Peyer's patch (tissue), 4 donors: Measurements from ENCODE around the gene FMN1. TPM values are rescaled to one million over a fixed set of nuclear protein-coding genes. Genes with fewer than 3 reads are reported as not detected.

Experiments
- DNase-seq, 3 donors: peaks; one replicate each; pipeline ENCODE4 v3.0.0-alpha.2; 2017 to 2019
- H3K27ac ChIP-seq, 4 donors: fragments of 200-600 bp; sonication (generic); one replicate each; pipeline ENCODE4 v1.5.1; 2016 to 2019
- H3K27me3 ChIP-seq, 2 donors: fragments of 200-600 bp; sonication (generic); one replicate each; pipeline ENCODE4 v1.5.1; 2019
- H3K36me3 ChIP-seq, 3 donors: fragments of 200-600 bp; sonication (generic); one replicate each; pipeline ENCODE4 v1.5.1; 2016 to 2019
- H3K4me1 ChIP-seq, 4 donors: fragments of 200-600 bp; sonication (generic); one replicate each; pipeline ENCODE4 v1.5.1; 2016 to 2019
- H3K4me3 ChIP-seq, 4 donors: fragments of 200-600 bp; sonication (generic); 1 replicate in 3 of 4; 2 replicates in 1 of 4; pipeline ENCODE4 v1.5.1; 2016 to 2019; ENCODE audit warnings: mild to moderate bottlenecking in 1 of 4
- H3K9me3 ChIP-seq, 4 donors: fragments of 200-600 bp; sonication (generic); one replicate each; pipeline ENCODE4 v1.5.1; 2016 to 2019; ENCODE audit warnings: mild to moderate bottlenecking in 1 of 4
- POLR2A ChIP-seq, 2 donors: fragments of 450-650 bp; IDR thresholded peaks; one replicate each; pipeline ENCODE4 v1.5.1; 2017; ENCODE audit warnings: antibody characterized with exemption in 2 of 2, mild to moderate bottlenecking in 2 of 2, moderate library complexity in 2 of 2
- total RNA-seq, 4 donors: library from RNA; depleted of rRNA; stranded (reverse); fragments of >200 nt; gene quantifications; one replicate each; pipeline ENCODE4 v1.1.0, GENCODE V29; 2016
- TF ChIP-seq, protein P1 (sequence below), 6 experiments: fragments of 450-650 bp in 4 of 6; fragments of 200-600 bp in 2 of 6; sonication (generic) in 1 of 6; IDR thresholded peaks; one replicate each; pipeline ENCODE4 v1.5.1; 2017 to 2019; ENCODE audit warnings: antibody characterized with exemption in 6 of 6, mild to moderate bottlenecking in 3 of 6, moderate library complexity in 1 of 6

FMN1 gene
- total RNA-seq, 4 donors from 2014 or later = 15.4 to 57.8 (median 29.1) TPM

GRCh38 chr15:33111041-33111451, 83.5 kb downstream of the FMN1 start:
- no peak for DNase-seq
- Histone ChIP-seq H3K9me3 (no peaks in the 10 kb centered on the region), H3K4me1 (no peaks in the 10 kb centered on the region), H3K27ac (no peak overlapping the region), H3K27me3 (no peaks in the 10 kb centered on the region), H3K36me3 (no peaks in the 10 kb centered on the region), H3K4me3 (no peak overlapping the region)
- TF ChIP-seq POLR2A (IDR thresholded peaks at IDR 0.05) = no peak
- TF ChIP-seq, protein P1, sequence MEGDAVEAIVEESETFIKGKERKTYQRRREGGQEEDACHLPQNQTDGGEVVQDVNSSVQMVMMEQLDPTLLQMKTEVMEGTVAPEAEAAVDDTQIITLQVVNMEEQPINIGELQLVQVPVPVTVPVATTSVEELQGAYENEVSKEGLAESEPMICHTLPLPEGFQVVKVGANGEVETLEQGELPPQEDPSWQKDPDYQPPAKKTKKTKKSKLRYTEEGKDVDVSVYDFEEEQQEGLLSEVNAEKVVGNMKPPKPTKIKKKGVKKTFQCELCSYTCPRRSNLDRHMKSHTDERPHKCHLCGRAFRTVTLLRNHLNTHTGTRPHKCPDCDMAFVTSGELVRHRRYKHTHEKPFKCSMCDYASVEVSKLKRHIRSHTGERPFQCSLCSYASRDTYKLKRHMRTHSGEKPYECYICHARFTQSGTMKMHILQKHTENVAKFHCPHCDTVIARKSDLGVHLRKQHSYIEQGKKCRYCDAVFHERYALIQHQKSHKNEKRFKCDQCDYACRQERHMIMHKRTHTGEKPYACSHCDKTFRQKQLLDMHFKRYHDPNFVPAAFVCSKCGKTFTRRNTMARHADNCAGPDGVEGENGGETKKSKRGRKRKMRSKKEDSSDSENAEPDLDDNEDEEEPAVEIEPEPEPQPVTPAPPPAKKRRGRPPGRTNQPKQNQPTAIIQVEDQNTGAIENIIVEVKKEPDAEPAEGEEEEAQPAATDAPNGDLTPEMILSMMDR (IDR thresholded peaks at IDR 0.05) = no peak

GRCh38 chr15:33109345-33109744, 85.2 kb downstream of the FMN1 start:
- Histone ChIP-seq H3K9me3 (no peaks in the 10 kb centered on the region), H3K27ac (no peak overlapping the region), H3K4me3 (no peak overlapping the region), H3K36me3 (no peaks in the 10 kb centered on the region), H3K4me1 (no peaks in the 10 kb centered on the region), H3K27me3 (no peaks in the 10 kb centered on the region)
- no peak for TF ChIP-seq POLR2A (IDR thresholded peaks at IDR 0.05)
- TF ChIP-seq, protein P1 (IDR thresholded peaks at IDR 0.05) = no peak
- DNase-seq = no peak

DNA sequence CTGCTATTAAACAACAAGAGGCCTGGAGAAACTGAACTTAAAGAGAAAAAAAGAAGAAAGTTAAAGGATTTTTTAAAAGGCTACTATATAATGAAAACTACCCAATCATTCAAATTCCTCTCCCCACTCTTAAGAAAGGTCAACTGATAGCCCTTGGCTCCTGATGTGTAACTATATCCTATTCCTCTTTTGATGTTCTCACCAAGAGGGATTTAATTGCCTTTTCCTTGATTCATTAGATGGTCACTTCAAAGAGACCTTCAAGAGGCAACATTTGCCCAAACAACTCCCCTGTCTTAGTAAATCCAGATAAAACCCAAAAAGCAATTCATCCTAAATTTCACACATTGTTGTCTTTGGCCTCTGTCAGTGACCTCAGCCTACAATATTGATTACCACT, 86.0 kb downstream of the FMN1 start:
- TF ChIP-seq, protein P1 (IDR thresholded peaks at IDR 0.05) = no peak
- TF ChIP-seq POLR2A (IDR thresholded peaks at IDR 0.05) = no peak
- Histone ChIP-seq H3K4me3 (no peak overlapping the region), H3K36me3 (no peaks in the 10 kb centered on the region), H3K27ac (no peak overlapping the region), H3K4me1 (no peaks in the 10 kb centered on the region), H3K27me3 (no peaks in the 10 kb centered on the region), H3K9me3 (no peaks in the 10 kb centered on the region)
- no peak for DNase-seq

DNA sequence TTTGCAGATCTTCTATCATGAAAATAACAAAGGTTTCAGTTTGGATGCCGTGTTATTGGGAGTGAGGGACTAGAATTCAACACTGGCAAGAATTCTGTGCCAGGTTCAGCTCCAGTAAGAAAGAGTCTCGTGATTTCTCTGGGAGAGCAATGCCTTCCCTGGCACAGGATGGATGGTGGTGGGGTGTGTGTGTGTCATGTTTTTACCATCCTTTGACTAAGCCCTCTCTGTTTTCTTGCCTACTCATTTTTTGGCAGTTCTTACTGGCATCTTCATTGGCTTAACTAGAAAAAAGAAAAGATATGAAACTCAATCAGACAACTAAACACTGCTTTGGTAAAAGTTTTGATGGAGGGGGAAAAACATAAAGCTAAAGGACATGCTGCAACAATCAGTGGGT, 86.6 kb downstream of the FMN1 start:
- Histone ChIP-seq H3K27ac (no peak overlapping the region), H3K4me3 (no peak overlapping the region), H3K4me1 (no peaks in the 10 kb centered on the region), H3K36me3 (no peaks in the 10 kb centered on the region), H3K27me3 (no peaks in the 10 kb centered on the region), H3K9me3 (no peaks in the 10 kb centered on the region)
- TF ChIP-seq, protein P1 (IDR thresholded peaks at IDR 0.05) = no peak
- TF ChIP-seq POLR2A (IDR thresholded peaks at IDR 0.05) = no peak
- no peak for DNase-seq

- TF ChIP-seq, protein P1 (IDR thresholded peaks at IDR 0.05) = no peak
- no peak for TF ChIP-seq POLR2A (IDR thresholded peaks at IDR 0.05)
- DNase-seq = no peak
- Histone ChIP-seq H3K9me3 (no peaks in the 10 kb centered on the region), H3K27ac (no peak overlapping the region), H3K36me3 (no peaks in the 10 kb centered on the region), H3K4me1 (no peaks in the 10 kb centered on the region), H3K4me3 (no peak overlapping the region), H3K27me3 (no peaks in the 10 kb centered on the region)
These were observed 90.3 kb downstream of the FMN1 start for GRCh38 chr15:33104212-33104611.

DNA sequence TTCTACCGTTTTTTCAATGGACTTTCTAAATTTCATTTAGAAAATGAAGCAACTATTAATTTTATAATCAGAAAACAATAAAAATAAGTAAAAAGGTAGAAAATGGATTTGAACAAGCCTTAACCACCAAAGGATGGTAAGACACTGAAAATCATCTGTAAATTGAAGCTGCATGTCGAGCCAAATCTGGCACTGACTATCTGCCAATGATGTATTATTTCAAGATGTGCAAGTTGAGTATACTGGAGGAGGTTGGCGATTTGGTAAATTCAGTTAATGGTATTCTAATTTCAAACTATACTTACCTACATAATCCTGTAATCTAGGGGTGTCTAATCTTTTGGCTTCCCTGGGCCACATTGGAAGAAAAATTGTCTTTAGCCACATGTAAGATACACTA, 93.5 kb downstream of the FMN1 start:
- no peak overlapping the region for H3K27ac ChIP-seq
- H3K9me3 ChIP-seq = no peaks in the 10 kb centered on the region
- H3K4me3 ChIP-seq = no peak overlapping the region
- H3K4me1 ChIP-seq = no peaks in the 10 kb centered on the region
- H3K36me3 ChIP-seq = no peaks in the 10 kb centered on the region
- no peak for TF ChIP-seq POLR2A (IDR thresholded peaks at IDR 0.05)
- TF ChIP-seq, protein P1 (IDR thresholded peaks at IDR 0.05) = no peak
- H3K27me3 ChIP-seq = no peaks in the 10 kb centered on the region
- no peak for DNase-seq
